Activated CD4-positive, alpha-beta memory T cell treated with anti-CD3 and anti-CD28 coated beads for 36 hours (primary cell): ENCODE results near the gene NSUN2. TPM values are rescaled to one million over a fixed set of nuclear protein-coding genes. Genes with fewer than 3 reads are reported as not detected.
"Not testable (repeated sequence)": the region's sequence is repeated elsewhere in the genome, so short reads cannot be mapped to it uniquely, and the experiment has no call there.

Experiments used
- CTCF ChIA-PET: fragments of 350-600 bp; sonication (Branson Sonifier 250); formaldehyde crosslinking; loops from one replicate; lab custom pipeline; 2021; ENCODE audit warnings: antibody characterized with exemption, inconsistent platforms; lab: Charles Lee
- POLR2A ChIA-PET: fragments of 350-600 bp; sonication (Branson Sonifier 250); formaldehyde crosslinking; loops from one replicate; lab custom pipeline; 2021; ENCODE audit warnings: antibody characterized with exemption; lab: Charles Lee
- DNase-seq: peaks from one replicate; pipeline ENCODE4 v3.0.0-alpha.2; 2020
- H3K27ac Mint-ChIP-seq: one replicate; pipeline ENCODE4 v1.8.0; 2021; ENCODE audit warnings: mixed read lengths
- H3K27me3 Mint-ChIP-seq: one replicate; pipeline ENCODE4 v1.8.0; 2021; ENCODE audit warnings: mixed read lengths
- H3K36me3 Mint-ChIP-seq: one replicate; pipeline ENCODE4 v1.8.0; 2021; ENCODE audit warnings: mixed read lengths
- H3K4me1 Mint-ChIP-seq: one replicate; pipeline ENCODE4 v1.8.0; 2021; ENCODE audit warnings: low read depth, mixed read lengths
- H3K4me3 Mint-ChIP-seq: one replicate; pipeline ENCODE4 v1.8.0; 2021; ENCODE audit warnings: mild to moderate bottlenecking, mixed read lengths
- H3K9me3 Mint-ChIP-seq: one replicate; pipeline ENCODE4 v1.8.0; 2021; ENCODE audit warnings: mixed read lengths
- intact Hi-C: fragments of 100-400 bp; cut with micrococcal nuclease; formaldehyde crosslinking; loops from one replicate; pipeline ENCODE4 v1.15.1; 2023
- total RNA-seq, 2 experiments: library from RNA; stranded (reverse); gene quantifications; one replicate each; pipeline ENCODE4 v1.2.3, GENCODE V29; 2021

The NSUN2 gene
- total RNA-seq, 2 experiments from 2014 or later, result 78.5 to 86.7 TPM

- Mint-ChIP-seq H3K36me3 (peaks cover 22% of the 10 kb centered on the region), H3K9me3 (no peaks in the 10 kb centered on the region), H3K4me1 (no peaks in the 10 kb centered on the region), H3K4me3 (no peak overlapping the region), H3K27me3 (no peaks in the 10 kb centered on the region), H3K27ac (no peak overlapping the region)
- POLR2A ChIA-PET, result no interaction called here
- no peak for DNase-seq
- intact Hi-C loops, result no loop called here
- CTCF ChIA-PET, result no interaction called here
Measured at GRCh38 chr5:6667648-6668047, 34.8 kb upstream of the NSUN2 start.

- H3K27me3 Mint-ChIP-seq, result no peaks in the 10 kb centered on the region
- H3K4me3 Mint-ChIP-seq, result no peak overlapping the region
- DNase-seq, result no peak
- no peak overlapping the region for H3K27ac Mint-ChIP-seq
- ChIA-PET POLR2A (no interaction called here), CTCF (no interaction called here)
- intact Hi-C loops, result no loop called here
- H3K36me3 Mint-ChIP-seq, result peaks cover 28% of the 10 kb centered on the region
- no peaks in the 10 kb centered on the region for H3K4me1 Mint-ChIP-seq
- no peaks in the 10 kb centered on the region for H3K9me3 Mint-ChIP-seq
Measured at GRCh38 chr5:6666762-6667161, 33.9 kb upstream of the NSUN2 start.

- Mint-ChIP-seq H3K4me3 (no peak overlapping the region), H3K27ac (no peak overlapping the region), H3K9me3 (peaks cover 14% of the 10 kb centered on the region), H3K4me1 (peaks cover 6% of the 10 kb centered on the region), H3K27me3 (no peaks in the 10 kb centered on the region), H3K36me3 (peaks cover 36% of the 10 kb centered on the region)
- intact Hi-C loops, result no loop called here
- ChIA-PET CTCF (no interaction called here), POLR2A (no interaction called here)
- no peak for DNase-seq
Measured at GRCh38 chr5:6660688-6661087, 27.8 kb upstream of the NSUN2 start.

- Mint-ChIP-seq H3K4me1 (peaks cover 6% of the 10 kb centered on the region), H3K27ac (no peak overlapping the region), H3K27me3 (no peaks in the 10 kb centered on the region), H3K36me3 (peaks cover 42% of the 10 kb centered on the region), H3K4me3 (no peak overlapping the region), H3K9me3 (peaks cover 20% of the 10 kb centered on the region)
- ChIA-PET CTCF (no interaction called here), POLR2A (no interaction called here)
- no peak for DNase-seq
- intact Hi-C loops, result no loop called here
Measured at GRCh38 chr5:6659941-6660684, 27.3 kb upstream of the NSUN2 start.

- no peak overlapping the region for H3K27ac Mint-ChIP-seq
- H3K4me1 Mint-ChIP-seq, result peaks cover 6% of the 10 kb centered on the region
- DNase-seq, result no peak
- H3K4me3 Mint-ChIP-seq, result no peak overlapping the region
- peaks cover 20% of the 10 kb centered on the region for H3K9me3 Mint-ChIP-seq
- intact Hi-C loops, result no loop called here
- H3K36me3 Mint-ChIP-seq, result peaks cover 48% of the 10 kb centered on the region
- CTCF ChIA-PET, result no interaction called here
- POLR2A ChIA-PET, result no interaction called here
- H3K27me3 Mint-ChIP-seq, result no peaks in the 10 kb centered on the region
Measured at GRCh38 chr5:6656680-6657079, 23.8 kb upstream of the NSUN2 start.

GRCh38 chr5:6655432-6655831 lies 22.6 kb upstream of the NSUN2 start:
- H3K27me3 Mint-ChIP-seq, result no peaks in the 10 kb centered on the region
- no peak for DNase-seq
- H3K4me1 Mint-ChIP-seq, result peaks cover 6% of the 10 kb centered on the region
- intact Hi-C loops, result no loop called here
- H3K9me3 Mint-ChIP-seq, result peaks cover 20% of the 10 kb centered on the region
- H3K27ac Mint-ChIP-seq, result no peak overlapping the region
- CTCF ChIA-PET, result no interaction called here
- POLR2A ChIA-PET, result no interaction called here
- no peak overlapping the region for H3K4me3 Mint-ChIP-seq
- H3K36me3 Mint-ChIP-seq, result peaks cover 48% of the 10 kb centered on the region

- H3K4me1 Mint-ChIP-seq, result no peaks in the 10 kb centered on the region
- no peak overlapping the region for H3K4me3 Mint-ChIP-seq
- ChIA-PET POLR2A (no interaction called here), CTCF (no interaction called here)
- intact Hi-C loops, result no loop called here
- peaks cover 35% of the 10 kb centered on the region for H3K36me3 Mint-ChIP-seq
- no peak for DNase-seq
- H3K27ac Mint-ChIP-seq, result no peak overlapping the region
- peaks cover 21% of the 10 kb centered on the region for H3K9me3 Mint-ChIP-seq
- H3K27me3 Mint-ChIP-seq, result no peaks in the 10 kb centered on the region
Measured at GRCh38 chr5:6652025-6652424, 19.2 kb upstream of the NSUN2 start.

- H3K27ac Mint-ChIP-seq, result no peak overlapping the region
- POLR2A ChIA-PET, result no interaction called here
- no peaks in the 10 kb centered on the region for H3K27me3 Mint-ChIP-seq
- peaks cover 19% of the 10 kb centered on the region for H3K36me3 Mint-ChIP-seq
- H3K4me3 Mint-ChIP-seq, result no peak overlapping the region
- H3K9me3 Mint-ChIP-seq, result peaks cover 4% of the 10 kb centered on the region
- intact Hi-C loops, result no loop called here
- CTCF ChIA-PET, result no interaction called here
- no peak for DNase-seq
- H3K4me1 Mint-ChIP-seq, result peaks cover 2% of the 10 kb centered on the region
Measured at GRCh38 chr5:6649681-6650080, 16.8 kb upstream of the NSUN2 start.

- H3K4me1 Mint-ChIP-seq, result peaks cover 2% of the 10 kb centered on the region
- ChIA-PET CTCF (no interaction called here), POLR2A (no interaction called here)
- no peaks in the 10 kb centered on the region for H3K27me3 Mint-ChIP-seq
- H3K27ac Mint-ChIP-seq, result no peak overlapping the region
- intact Hi-C loops, result no loop called here
- DNase-seq, result no peak
- H3K4me3 Mint-ChIP-seq, result no peak overlapping the region
- peaks cover 21% of the 10 kb centered on the region for H3K36me3 Mint-ChIP-seq
- H3K9me3 Mint-ChIP-seq, result peaks cover 4% of the 10 kb centered on the region
Measured at GRCh38 chr5:6649186-6649585, 16.3 kb upstream of the NSUN2 start.

GRCh38 chr5:6645571-6646362 lies 12.9 kb upstream of the NSUN2 start:
- H3K4me3 Mint-ChIP-seq, POLR2A ChIA-PET, H3K9me3 Mint-ChIP-seq, CTCF ChIA-PET, H3K27ac Mint-ChIP-seq, H3K27me3 Mint-ChIP-seq, intact Hi-C loops, DNase-seq, H3K4me1 Mint-ChIP-seq: not testable (repeated sequence)
- peaks cover 16% of the 10 kb centered on the region for H3K36me3 Mint-ChIP-seq

GRCh38 chr5:6644794-6645241 lies 12.0 kb upstream of the NSUN2 start:
- POLR2A ChIA-PET, result no interaction called here
- Mint-ChIP-seq H3K36me3 (peaks cover 14% of the 10 kb centered on the region), H3K27me3 (no peaks in the 10 kb centered on the region), H3K4me1 (peaks cover 2% of the 10 kb centered on the region), H3K27ac (no peak overlapping the region), H3K4me3 (no peak overlapping the region), H3K9me3 (peaks cover 2% of the 10 kb centered on the region)
- DNase-seq, result no peak
- intact Hi-C loops, result no loop called here
- CTCF ChIA-PET, result no interaction called here

GRCh38 chr5:6642655-6643054 lies 9.8 kb upstream of the NSUN2 start:
- no peak overlapping the region for H3K4me3 Mint-ChIP-seq
- H3K4me1 Mint-ChIP-seq, result peaks cover 2% of the 10 kb centered on the region
- peaks cover 13% of the 10 kb centered on the region for H3K36me3 Mint-ChIP-seq
- intact Hi-C loops, result no loop called here
- no peak overlapping the region for H3K27ac Mint-ChIP-seq
- POLR2A ChIA-PET, result no interaction called here
- DNase-seq, result no peak
- CTCF ChIA-PET, result no interaction called here
- H3K9me3 Mint-ChIP-seq, result no peaks in the 10 kb centered on the region
- no peaks in the 10 kb centered on the region for H3K27me3 Mint-ChIP-seq

GRCh38 chr5:6638236-6638635 lies 5.4 kb upstream of the NSUN2 start:
- CTCF ChIA-PET, result no interaction called here
- Mint-ChIP-seq H3K36me3 (no peaks in the 10 kb centered on the region), H3K27ac (no peak overlapping the region), H3K27me3 (no peaks in the 10 kb centered on the region), H3K9me3 (no peaks in the 10 kb centered on the region), H3K4me1 (peaks cover 10% of the 10 kb centered on the region), H3K4me3 (no peak overlapping the region)
- DNase-seq, result no peak
- POLR2A ChIA-PET, result no interaction called here
- intact Hi-C loops, result no loop called here
